Fibroblast of skin of abdomen (primary cell): Measurements from ENCODE around the gene SIPA1L3.
"Not testable (repeated sequence)": the region's sequence is repeated elsewhere in the genome, so short reads cannot be mapped to it uniquely, and the experiment has no call there.

Source experiments
- DNase-seq: peaks from one replicate; pipeline ENCODE4 v3.0.0-alpha.2; 2013

The SIPA1L3 gene

DNA sequence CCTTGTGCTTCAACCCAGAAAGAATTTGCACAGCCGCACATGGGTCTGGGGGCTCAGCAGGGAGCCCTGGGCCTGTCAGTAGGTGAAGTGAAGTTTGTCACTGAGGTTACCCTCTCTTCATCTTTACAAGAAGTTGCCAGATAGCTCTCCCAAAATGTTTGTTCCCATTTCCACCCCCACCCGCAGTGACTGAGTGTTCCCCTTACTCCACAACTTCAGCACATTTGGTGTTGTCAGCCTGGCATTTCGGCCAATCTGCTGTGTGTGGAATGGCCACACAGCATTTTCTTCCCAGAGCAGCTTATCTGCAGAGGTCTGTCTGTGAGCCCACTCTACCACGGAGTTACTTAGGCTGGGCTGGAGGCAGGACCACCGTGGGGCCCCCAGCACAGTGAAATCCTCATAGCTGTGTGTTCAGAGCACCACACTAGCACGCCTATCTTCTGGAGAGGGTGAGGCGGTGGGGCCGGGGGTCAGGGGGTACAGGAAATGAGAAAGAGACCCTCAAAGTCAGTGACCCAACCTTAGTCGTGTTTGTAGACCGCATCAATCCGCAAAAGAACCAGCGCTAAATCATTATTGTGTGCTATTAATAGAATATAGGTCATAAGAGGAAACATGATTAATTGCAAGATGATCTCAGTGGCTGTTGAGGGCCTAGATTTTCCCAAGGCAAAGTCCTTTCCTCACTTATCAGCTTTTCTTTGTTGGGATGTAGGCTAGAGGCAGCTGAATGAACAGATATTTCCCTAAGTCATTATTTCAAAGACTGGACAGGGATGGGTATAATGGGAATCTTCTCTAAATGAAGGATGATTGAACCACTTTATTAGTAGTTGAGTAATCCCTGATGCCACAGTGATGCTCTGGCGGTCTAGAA is 116.0 kb downstream of the SIPA1L3 start:
- peak; percentile 41 for DNase-seq

DNA sequence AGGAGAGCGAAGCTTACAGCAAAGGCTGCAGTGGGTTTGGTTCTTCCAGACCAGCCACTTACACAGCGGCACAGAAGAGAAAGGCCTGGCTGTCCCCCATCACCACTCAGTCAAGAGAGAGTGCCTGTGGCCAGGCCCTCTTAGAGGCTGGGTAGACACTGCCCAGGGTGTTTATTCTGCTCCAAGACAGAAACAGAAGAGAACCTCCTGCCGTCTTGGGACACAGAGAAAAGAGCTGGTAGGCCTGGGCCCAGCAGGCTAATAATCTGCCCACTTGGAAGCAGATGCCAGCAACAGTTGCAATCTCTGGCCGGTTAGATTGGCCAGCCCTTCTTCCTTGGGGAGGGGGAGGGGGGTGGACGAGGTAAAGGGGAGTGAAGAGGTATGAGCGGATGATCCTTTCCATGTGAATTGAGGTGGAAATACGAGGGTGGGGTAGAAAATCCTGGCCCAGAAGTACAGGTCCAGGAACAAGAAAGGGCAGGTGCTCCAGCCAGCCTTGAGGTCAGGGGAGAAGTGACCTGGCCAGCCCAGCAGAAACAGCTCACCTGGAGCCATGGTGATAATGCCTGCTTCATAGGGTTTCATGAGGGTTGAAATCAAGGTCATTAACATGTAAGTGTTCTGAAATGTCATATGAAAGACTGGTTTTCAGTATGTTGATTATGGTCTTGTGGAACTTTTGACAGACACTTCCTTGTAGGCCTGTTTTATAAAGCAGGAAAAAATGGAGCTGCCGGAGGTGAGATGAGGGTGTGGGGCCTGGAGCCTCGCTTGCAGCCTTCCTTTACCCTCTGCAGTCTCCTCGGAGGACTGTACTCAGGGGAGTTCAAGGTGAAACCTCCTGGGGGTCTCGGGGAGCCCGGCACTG is 116.9 kb downstream of the SIPA1L3 start:
- no peak for DNase-seq

DNA sequence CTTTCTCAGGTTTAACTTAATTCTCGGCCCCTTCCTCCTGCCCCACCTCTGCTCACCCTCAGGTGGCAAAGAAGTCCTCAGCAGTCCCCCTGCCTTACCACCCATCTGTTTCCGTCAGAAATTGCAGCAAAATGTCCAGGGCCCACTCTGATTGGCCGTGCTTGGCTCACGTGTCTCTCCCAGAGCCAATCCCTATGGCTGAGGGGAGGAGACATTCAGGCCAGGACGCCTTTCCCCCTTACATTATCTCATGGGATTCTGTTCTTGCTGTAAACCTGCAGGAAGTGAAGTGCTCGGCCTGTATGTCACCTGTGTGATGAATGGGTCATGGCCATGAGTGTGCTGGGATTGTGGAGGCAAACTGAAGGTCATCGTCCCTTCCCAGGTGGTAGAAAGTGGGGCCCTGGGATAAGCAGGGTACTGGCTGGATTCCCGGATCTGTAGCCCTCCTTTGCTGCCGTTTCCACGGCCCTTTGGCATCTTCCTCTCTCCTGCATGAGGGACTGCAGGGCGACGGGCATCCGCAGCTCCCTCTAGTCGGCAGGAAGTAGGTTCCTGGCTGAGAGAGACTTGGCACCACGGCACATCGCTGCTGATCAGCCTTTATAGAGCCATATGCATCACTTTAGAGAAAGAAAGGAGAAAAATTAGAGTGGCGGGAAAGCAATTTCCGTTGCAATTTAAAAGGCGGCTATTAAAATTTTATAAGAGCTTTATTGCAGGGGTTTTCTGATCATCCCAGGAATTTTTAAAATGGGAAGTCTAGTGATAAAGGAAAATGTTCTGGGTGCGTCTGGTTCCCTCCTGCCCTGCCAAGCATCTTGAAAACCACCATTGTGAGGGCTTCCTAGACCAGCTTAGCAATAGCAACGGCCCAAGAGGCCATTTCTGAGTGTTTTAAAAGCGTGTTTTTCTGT is 118.2 kb downstream of the SIPA1L3 start:
- DNase-seq, result no peak

DNA sequence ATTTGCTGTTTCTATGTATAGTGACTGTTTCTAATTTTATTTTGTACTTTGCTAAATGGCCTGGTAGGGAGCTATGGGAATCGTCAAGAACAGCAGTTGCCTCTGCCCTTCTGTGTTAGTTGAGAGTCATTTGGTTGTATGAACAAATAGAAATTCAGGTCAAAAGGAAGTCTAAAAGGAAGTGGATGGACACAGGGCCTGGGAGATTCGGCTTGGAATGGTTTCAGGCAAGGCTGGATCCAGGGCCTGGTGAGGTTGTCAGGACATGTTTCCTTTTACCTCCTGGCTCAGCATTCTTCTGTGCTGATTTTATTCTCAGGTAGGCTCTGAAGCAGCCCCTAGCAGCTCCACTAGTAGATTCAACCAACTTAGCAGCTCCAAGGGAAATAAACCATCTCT is 118.9 kb downstream of the SIPA1L3 start:
- no peak for DNase-seq

DNA sequence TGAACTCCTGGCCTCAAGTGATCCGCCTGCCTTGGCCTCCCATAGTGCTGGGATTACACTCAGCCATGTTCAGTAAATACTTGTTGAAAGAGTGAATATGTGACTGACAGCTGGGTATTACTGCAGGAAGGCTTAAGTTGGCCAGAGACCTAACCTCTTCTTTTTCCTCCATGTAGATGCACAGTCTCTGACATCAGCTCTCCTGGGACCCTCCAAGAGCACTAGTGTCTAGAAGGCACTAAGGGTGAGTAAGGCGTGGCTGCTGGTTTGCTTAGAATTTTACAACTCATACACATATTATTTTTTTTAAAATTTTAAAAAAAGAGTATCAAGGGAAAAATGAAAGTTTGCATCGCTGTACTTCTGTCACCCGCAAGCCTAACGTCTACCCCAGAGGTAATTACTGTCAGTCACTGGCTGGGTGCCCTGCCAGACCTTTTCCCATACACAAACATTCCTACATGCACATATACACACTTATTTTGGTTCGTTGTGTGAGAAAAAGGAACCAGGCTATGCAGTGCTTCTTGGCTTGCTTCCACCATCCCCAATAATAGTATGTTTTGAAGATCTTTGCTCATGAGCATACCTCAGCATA is 122.0 kb downstream of the SIPA1L3 start:
- peak; percentile 29 for DNase-seq

DNA sequence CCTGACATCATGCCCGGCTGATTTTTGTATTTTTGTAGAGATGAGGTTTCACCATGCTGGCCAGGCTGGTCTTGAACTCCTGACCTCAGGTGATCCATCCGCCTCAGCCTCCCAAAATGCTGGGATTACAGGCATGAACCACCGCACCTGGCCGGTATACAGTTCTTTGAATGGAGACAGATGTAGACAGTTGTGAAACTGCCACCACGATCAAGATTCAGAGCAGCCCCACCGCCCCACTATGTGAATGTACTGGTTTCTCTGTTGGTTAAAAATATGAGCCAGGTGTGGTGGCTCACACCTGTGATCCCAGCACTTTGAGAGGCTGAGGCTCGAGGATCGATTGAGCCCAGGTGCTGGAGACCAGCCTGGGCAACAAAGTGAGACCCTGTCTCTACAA is 123.0 kb downstream of the SIPA1L3 start:
- not testable (repeated sequence) for DNase-seq

DNA sequence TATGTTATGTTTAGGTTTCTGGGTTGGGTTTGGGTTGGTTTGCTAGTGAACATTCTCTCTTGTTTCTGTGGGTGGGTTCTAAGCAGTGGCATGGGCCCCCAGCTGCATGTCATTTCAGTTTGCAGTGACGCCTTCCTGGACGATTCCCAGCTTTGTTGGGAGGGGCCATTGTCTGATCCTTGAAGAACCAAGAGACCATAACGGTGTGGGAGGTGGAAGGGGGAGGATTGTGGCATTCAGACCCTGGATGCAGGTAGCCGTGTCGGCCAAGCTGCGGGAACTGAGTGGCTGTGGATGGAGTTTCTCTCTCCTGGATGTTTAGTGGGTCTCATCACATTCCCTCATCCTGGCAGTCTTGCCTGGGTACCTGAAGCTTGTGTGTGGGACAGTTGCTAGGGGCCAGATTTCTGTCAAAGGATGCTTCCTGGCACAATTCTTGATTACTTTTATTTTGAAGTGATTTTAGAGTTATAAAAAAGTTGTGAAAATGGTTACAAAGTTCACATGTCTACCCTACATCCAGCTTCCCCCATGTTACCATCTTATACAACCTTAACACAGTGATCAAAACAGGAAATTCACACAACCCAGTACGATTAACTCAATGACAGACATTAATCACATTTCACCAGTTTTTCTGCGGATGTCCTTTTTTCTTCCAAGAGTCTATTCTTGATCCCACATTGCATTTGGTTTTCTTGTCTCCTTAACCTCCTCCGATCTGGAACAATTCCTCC is 123.8 kb downstream of the SIPA1L3 start:
- DNase-seq, result no peak

DNA sequence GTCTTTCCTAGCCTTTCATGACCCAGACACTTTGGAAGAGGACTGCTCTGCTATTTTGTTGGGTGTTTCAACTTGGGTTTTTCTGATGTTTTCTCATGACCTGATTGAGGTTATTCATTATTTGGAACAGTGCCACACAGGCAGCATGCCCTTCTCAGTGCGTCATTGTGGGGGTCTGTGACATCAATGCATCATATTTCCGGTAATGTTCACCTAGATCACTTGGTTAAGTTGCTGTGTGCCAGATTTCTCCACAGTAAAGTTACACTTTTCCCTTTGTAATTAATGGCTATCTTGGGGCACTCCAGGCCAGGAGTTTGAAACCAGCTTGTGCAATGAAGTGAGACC is 124.4 kb downstream of the SIPA1L3 start:
- DNase-seq, result no peak

DNA sequence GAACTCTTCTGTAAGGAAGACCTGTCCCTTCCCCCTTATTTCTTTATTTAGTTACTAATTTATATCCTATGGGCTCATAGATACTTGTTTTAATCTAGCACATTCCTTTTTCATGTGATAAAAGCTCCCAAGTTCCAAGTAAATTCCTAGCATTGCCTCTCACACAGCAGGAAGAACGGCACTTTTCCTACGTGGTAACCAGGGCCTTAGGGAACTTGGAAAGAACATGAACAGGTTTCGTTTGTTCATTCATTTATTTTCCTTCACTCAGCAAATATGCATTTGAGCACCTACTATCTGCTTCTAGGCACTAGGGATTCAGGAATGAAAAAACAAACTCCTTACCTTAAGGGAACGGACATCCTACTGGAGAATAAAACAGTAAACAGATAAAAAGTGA is 125.1 kb downstream of the SIPA1L3 start:
- DNase-seq, result peak; percentile 51

DNA sequence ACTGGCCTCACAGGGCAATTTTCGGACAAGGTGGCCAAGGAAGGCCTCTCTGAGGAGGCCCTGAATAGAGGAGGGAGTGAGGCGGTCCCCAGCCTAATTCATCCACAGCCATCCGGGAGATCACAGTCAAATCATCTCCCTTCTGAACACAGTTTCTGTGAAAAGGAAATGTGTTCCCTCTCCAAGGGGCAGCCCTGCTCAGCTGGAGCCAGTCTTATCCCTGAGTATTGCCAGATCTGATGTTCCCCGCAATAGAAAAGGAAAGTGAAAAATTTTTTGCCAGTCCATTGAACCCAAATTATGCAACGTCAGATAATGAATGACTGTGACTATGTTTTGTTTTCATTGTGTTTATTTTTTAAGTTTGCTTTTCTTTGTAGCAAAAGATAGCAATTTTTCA is 125.9 kb downstream of the SIPA1L3 start:
- DNase-seq, result no peak

DNA sequence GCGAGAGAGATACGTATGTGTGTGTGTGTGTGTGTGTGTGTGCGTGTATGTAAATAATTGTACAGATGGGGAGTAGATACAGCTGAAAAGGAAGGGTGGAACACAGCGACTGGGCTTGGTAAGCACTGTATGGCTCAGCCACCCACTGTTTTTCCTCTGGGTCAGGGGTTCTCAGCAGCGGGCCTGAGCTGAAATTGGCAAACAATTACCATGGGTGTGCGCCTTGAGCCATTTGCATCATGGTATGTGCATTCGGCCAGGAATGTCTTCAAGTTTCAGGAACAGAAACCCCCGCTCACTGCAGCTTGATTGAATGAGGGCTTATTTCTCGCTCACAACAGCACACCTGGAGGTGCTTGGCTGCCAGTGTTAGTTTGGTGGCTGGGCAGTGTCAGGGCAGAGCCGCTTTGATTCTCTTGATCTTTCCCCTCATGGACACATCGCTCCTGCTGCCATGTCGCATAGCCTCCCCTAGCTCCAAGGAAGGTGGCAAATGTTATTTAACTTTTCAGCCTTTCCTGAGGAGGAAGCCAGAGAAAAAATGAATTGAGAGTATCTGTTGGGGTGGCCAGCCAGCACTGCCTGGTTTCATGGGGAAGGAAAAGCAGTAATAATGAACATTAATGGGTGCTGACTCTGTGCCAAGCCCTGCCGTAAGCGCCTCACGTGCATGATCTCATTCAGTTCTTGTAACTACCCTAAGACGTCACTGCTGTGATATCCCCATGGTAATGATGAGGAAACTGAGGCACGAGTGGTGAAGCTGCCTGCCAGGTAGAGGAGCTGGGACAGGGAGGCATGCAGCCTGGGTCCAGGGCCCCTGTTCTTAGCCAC is 126.9 kb downstream of the SIPA1L3 start:
- no peak for DNase-seq

DNA sequence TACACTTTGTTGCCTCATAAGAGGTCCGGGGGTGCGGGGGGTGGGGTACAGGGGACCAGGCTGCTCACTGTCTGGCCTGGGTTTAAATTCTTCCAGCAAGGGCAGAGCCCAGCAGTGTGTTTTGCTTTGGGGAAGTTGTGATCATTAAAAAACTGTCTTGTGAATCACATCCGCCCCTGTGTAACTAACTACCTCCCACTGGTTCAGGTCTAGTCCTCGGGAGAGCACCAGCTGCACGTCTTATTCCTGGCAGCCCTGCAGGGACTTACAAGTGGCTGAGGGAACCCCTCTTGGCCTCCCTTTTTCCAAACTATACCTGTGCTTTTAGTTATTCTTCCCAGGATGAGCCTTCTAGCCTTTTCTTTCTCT is 127.5 kb downstream of the SIPA1L3 start:
- DNase-seq, result no peak

DNA sequence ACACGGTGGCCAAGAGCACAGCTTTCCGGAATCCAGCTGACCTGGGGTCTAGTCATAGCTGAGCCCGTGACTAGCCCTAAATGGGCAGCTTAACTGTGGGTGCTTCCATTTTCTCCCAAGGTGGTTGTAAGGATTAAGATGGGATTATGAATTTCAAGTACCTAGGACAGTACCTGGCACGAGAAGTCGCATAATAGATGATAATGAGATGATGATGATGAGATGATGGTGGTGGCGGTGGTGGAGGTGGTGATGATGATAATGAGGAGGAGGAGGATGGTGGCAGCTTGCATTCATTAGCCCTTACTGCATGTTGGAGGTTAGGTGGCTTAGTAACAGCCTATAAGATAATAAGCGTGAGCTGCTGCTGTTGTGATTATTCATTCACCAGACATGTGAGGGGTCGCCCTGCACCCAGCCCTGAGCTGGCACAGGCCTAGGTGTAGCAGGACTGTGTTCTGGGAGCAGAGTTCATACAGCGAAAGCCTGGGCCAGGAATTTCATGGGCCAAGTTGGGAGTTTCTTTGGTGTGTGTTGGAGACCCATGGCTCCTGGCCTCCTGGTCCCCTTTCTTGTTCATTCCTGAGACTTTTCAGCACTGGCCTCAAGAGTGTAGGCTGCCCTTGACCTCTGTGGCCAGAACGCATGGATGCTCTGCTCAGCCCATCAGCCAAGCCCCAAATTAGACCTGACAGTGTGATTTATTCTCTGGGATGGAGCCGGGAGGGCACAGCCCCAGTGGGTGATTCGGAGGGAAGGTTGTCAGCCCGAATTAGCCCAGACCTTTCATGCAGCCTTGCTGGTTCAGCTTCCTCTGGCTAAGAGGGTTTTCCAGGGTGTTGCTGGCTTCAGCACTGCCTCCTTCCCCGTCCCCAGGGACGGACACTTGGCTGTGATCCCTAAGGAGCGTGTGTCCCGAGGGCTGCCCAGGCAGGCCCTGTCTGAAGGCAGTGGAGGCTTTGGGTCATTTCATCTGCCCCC is 128.8 kb downstream of the SIPA1L3 start:
- peak; percentile 62 for DNase-seq

DNA sequence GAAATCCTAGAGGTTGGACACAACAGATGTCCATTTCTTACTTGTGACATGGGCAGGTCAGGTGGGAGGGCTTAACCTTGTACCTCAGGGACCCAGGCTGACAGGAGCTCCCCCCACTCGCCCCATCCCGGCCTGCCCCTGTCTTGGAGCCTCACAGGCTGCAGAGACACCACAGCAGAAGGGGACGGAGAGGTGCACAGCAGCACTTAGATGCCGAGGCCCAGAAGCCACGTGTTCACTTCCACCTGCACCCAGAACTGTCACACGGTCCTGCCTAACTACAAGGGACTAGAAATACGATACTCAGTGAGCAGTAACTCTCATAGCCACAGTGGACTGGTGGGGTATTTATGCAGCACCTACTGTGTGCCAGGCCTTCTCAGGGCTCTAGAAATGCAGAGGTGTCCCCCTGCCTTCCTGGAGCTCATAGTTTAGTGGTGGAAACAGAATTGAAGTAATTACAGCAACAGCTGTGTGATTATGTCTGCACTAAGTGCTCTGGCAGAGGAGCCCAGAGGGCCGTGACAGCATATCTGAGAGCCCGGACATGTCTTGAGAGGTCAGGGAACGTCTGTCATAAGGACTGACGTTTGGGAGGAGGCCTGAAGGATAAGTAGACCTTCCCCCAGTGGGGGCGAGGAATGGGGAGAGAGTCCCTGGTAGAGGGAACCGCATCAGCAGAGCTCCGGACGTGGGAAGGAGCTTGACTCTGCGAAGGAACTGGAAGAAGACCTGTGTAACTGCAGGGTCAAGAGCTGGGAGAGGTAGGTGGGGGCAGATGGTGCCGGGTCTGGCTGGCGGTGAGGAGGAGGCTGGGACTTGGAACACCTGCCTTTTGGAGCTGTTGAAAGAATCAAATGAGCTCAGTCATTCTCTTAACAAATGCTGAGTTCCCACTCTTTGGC is 130.0 kb downstream of the SIPA1L3 start:
- DNase-seq, result no peak

DNA sequence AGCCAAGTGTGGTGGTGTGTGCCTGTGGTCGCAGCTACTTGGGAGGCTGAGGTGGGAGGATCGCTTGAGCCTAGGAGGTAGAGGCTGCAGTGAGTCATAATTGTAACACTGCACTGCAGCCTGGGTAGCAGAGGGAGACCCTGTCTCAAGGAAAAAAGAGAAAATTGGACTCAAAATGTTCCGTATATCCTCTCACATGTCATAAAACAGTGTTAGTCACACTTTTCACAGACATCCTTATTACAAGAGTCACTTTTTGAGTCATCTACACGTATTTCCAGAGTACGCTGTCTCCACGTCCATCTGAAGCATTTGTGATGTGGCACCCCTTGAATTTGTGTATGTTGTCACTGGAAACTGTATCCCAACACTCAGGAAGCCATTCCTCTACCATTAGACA is 133.0 kb downstream of the SIPA1L3 start:
- peak; percentile 91 for DNase-seq

DNA sequence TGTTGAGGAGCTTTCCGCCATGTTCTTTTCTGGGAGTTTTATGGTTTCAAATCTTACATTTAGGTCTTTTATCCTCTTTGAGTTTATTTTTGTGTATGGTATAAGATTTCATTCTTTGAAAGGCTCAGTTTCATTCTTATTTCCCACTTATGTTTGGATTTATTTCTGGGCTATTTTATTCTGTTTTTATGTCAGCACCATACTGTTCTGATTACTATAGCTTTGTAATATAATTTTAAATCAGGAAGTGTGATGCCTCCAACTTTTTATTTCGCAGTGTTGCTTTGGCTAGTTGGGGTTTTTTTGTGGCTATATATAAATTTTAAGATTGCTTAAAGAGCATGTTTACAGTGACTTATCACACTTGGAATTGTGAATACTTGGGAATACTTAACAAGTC is 135.1 kb downstream of the SIPA1L3 start:
- DNase-seq, result no peak

DNA sequence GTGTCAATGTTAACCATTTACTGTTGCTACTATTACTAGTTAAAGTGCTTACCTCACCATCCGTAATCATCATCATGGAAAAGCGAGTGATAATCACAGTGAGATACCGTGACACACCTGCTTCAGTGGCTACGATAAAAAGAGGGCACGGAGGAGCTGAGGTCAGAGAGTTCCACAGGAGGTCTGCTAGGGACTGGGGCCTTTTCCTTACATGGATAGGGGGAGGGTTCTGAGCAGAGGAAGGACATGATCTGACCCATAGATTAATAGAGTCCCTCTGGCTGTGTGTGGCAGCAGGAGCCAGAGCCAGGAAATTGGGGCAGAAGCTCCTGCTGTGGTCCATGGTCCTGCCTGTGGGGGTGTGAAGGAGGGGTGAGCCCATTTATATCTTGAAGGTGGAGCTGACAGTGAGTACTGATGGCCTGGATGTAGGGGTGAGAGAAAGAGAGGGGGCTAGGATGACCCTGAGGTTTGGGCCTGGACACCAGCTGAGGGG is 136.7 kb downstream of the SIPA1L3 start:
- no peak for DNase-seq
